Panc1 (cell line): ENCODE measurements around the gene IGSF3.
"Not testable (repeated sequence)": the region's sequence is repeated elsewhere in the genome, so short reads cannot be mapped to it uniquely, and the experiment has no call there.

Experiments
- CTCF ChIP-seq: fragments of 450-650 bp; IDR thresholded peaks from 2 replicates; pipeline ENCODE4 v1.5.1; 2017; ENCODE audit warnings: mild to moderate bottlenecking
- POLR2AphosphoS5 ChIP-seq: IDR thresholded peaks from 2 replicates; pipeline ENCODE4 v1.6.1; 2012; ENCODE audit warnings: mild to moderate bottlenecking, low read depth, low read length, moderate library complexity
- REST ChIP-seq, 2 experiments: IDR thresholded peaks; 2 replicates each; pipeline ENCODE4 v1.6.1; 2011 to 2012; ENCODE audit warnings: low read depth in 2 of 2, control low read depth in 1 of 2, low read length in 1 of 2, mild to moderate bottlenecking in 1 of 2, moderate library complexity in 1 of 2; ENCODE audit not compliant: insufficient read depth in 1 of 2
- SIN3A ChIP-seq: IDR thresholded peaks from 2 replicates; pipeline ENCODE4 v1.6.1; 2012; ENCODE audit warnings: low read depth, mild to moderate bottlenecking, low read length, moderate library complexity, borderline replicate concordance; ENCODE audit not compliant: insufficient read depth

- TF ChIP-seq SIN3A; CTCF; REST (IDR thresholded peaks at IDR 0.05; ENCODE audit: insufficient read depth in 1 of 2, low read depth in 2 of 2, low read length in 1 of 2); POLR2AphosphoS5: not testable (repeated sequence)
Observed at GRCh38 chr1:116603646-116604045, 63.9 kb downstream of the IGSF3 start.
